Stomach (tissue), 4 donors: ENCODE data around the gene MMP13.

Experiments used
- POLR2A ChIP-seq, 4 donors: fragments of 450-650 bp; IDR thresholded peaks; one replicate each; pipeline ENCODE4 v1.6.1; 2016; ENCODE audit warnings: antibody characterized with exemption in 4 of 4, control low read depth in 2 of 4, mild to moderate bottlenecking in 1 of 4, moderate library complexity in 1 of 4
- POLR2AphosphoS5 ChIP-seq, 3 donors: sonication (generic); formaldehyde crosslinking; IDR thresholded peaks; one replicate each; pipeline ENCODE4 v1.6.1; 2016; ENCODE audit warnings: antibody characterized with exemption in 3 of 3

GRCh38 chr11:102912482-102912830, 43.1 kb downstream of the MMP13 start:
- TF ChIP-seq POLR2AphosphoS5 (IDR thresholded peaks at IDR 0.05), result no peak
- no peak for TF ChIP-seq POLR2A (IDR thresholded peaks at IDR 0.05)
